PC-9 (cell line): ENCODE data around the gene GUCY2F. TPM values are rescaled to one million over a fixed set of nuclear protein-coding genes. Genes with fewer than 3 reads are reported as not detected.

Experiments used
- BruUV-seq: library from RNA; stranded (reverse); fragments of 400-500 nt; replicated peaks from 2 replicates; lab custom pipeline; 2021; lab: Mats Ljungman, UMichigan
- CTCF ChIA-PET: fragments of 300-600 bp; sonication (Branson Sonifier 250); formaldehyde crosslinking; loops from one replicate; lab custom pipeline; 2022; ENCODE audit warnings: antibody characterized with exemption; lab: Charles Lee
- POLR2A ChIA-PET: fragments of 300-600 bp; sonication (Branson Sonifier 250); formaldehyde crosslinking; loops from one replicate; lab custom pipeline; 2022; ENCODE audit warnings: antibody characterized with exemption; ENCODE audit not compliant: unreplicated experiment; lab: Charles Lee
- DNase-seq, 2 experiments: peaks; one replicate each; pipeline versions ENCODE4 v3.0.0 to v3.0.0-alpha.2; 2015 to 2022; ENCODE audit warnings: mixed read lengths in 1 of 2
- H2AFZ ChIP-seq: fragments of 200-600 bp; sonication (generic); 2 replicates; pipeline ENCODE4 v1.8.1; 2017; ENCODE audit warnings: antibody characterized with exemption
- H3F3A ChIP-seq: fragments of 200-600 bp; sonication (generic); 2 replicates; pipeline ENCODE4 v1.8.1; 2017; ENCODE audit warnings: antibody characterized with exemption, mild to moderate bottlenecking, low read depth; ENCODE audit not compliant: insufficient read depth
- H3K27ac ChIP-seq: fragments of 200-600 bp; sonication (generic); 2 replicates; pipeline ENCODE4 v1.6.1; 2016; ENCODE audit warnings: mixed run types
- H3K27me3 ChIP-seq: fragments of 200-600 bp; sonication (generic); 2 replicates; pipeline ENCODE4 v1.6.1; 2016; ENCODE audit warnings: low read depth, mixed run types; ENCODE audit not compliant: insufficient read depth
- H3K36me3 ChIP-seq: fragments of 200-600 bp; sonication (generic); 2 replicates; pipeline ENCODE4 v1.6.1; 2016; ENCODE audit warnings: low read depth, mixed run types
- H3K4me1 ChIP-seq: fragments of 200-600 bp; sonication (generic); replicated peaks from 2 replicates; pipeline ENCODE4 v1.6.1; 2016; ENCODE audit warnings: mixed run types; ENCODE audit not compliant: insufficient read depth
- H3K4me2 ChIP-seq: fragments of 200-600 bp; sonication (generic); 2 replicates; pipeline ENCODE4 v1.6.1; 2017; ENCODE audit warnings: mixed run types
- H3K4me3 ChIP-seq: fragments of 200-600 bp; sonication (generic); 2 replicates; pipeline ENCODE4 v1.6.1; 2016; ENCODE audit warnings: mixed run types
- H3K79me2 ChIP-seq: fragments of 200-600 bp; sonication (generic); 2 replicates; pipeline ENCODE4 v1.6.1; 2017; ENCODE audit warnings: low read depth, mixed run types
- H3K9me2 ChIP-seq: fragments of 200-600 bp; sonication (generic); 2 replicates; pipeline ENCODE4 v1.8.1; 2017; ENCODE audit warnings: mild to moderate bottlenecking; ENCODE audit not compliant: insufficient read depth
- H3K9me3 ChIP-seq: fragments of 200-600 bp; sonication (generic); 2 replicates; pipeline ENCODE4 v1.8.1; 2016; ENCODE audit warnings: low read depth; ENCODE audit not compliant: insufficient read depth
- H4K20me1 ChIP-seq: fragments of 200-600 bp; sonication (generic); 2 replicates; pipeline ENCODE4 v1.8.1; 2017; ENCODE audit not compliant: insufficient read depth
- EZH2 ChIP-seq: fragments of 200-600 bp; sonication (generic); IDR thresholded peaks from 2 replicates; pipeline ENCODE4 v1.8.0; 2017; ENCODE audit warnings: antibody characterized with exemption, low read depth
- intact Hi-C: fragments of 100-400 bp; cut with micrococcal nuclease; formaldehyde crosslinking; loops from one replicate; pipeline ENCODE4 v1.10.0; 2022; ENCODE audit not compliant: unreplicated experiment
- total RNA-seq: library from RNA; stranded (reverse); gene quantifications from 2 replicates; pipeline ENCODE4 v1.2.3, GENCODE V29; 2021
- TF ChIP-seq, protein P1 (sequence below): fragments of 200-600 bp; sonication (generic); conservative IDR thresholded peaks from 2 replicates; pipeline ENCODE4 v1.6.1; 2017; ENCODE audit warnings: mixed run types, antibody characterized with exemption, mild to moderate bottlenecking, moderate library complexity

GUCY2F gene
- total RNA-seq, 1 experiment from 2014 or later = not detected

DNA sequence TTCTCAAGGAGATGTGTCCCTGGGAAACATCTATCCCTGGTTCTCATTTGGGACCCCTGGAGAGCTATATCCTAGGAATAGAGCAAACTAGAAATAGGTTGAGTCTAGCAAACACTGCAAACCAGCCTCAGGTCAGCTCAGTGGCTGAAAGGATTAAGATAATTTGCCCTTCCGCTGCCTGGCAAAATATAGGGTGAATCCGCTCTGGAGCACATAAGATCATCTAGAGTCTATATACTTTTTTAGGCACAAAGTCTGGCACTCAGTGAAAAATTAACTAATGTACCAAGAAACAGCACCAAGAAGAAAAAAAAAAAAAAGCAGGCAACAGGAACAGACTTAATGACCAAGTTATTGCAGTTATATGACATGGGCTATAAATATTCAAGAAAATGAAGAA, 7.3 kb upstream of the GUCY2F start:
- Histone ChIP-seq H3K9me3 (no peaks in the 10 kb centered on the region), H2AFZ (no peak overlapping the region), H3K4me3 (no peak overlapping the region), H4K20me1 (no peaks in the 10 kb centered on the region), H3K27me3 (peaks cover 15% of the 10 kb centered on the region), H3K27ac (no peak overlapping the region), H3F3A (no peaks in the 10 kb centered on the region), H3K79me2 (no peaks in the 10 kb centered on the region), H3K36me3 (no peaks in the 10 kb centered on the region), H3K4me2 (no peak overlapping the region), H3K4me1 (no peaks in the 10 kb centered on the region), H3K9me2 (no peaks in the 10 kb centered on the region)
- intact Hi-C loops = loop anchor here (5.0 to 10.0 kb wide), 5 partner anchors 223 to 1284 kb away; no protein-coding TSS in a partner anchor
- no peak for TF ChIP-seq EZH2
- TF ChIP-seq, protein P1, sequence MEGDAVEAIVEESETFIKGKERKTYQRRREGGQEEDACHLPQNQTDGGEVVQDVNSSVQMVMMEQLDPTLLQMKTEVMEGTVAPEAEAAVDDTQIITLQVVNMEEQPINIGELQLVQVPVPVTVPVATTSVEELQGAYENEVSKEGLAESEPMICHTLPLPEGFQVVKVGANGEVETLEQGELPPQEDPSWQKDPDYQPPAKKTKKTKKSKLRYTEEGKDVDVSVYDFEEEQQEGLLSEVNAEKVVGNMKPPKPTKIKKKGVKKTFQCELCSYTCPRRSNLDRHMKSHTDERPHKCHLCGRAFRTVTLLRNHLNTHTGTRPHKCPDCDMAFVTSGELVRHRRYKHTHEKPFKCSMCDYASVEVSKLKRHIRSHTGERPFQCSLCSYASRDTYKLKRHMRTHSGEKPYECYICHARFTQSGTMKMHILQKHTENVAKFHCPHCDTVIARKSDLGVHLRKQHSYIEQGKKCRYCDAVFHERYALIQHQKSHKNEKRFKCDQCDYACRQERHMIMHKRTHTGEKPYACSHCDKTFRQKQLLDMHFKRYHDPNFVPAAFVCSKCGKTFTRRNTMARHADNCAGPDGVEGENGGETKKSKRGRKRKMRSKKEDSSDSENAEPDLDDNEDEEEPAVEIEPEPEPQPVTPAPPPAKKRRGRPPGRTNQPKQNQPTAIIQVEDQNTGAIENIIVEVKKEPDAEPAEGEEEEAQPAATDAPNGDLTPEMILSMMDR = no peak
- CTCF ChIA-PET = interaction anchor here (0.8 kb wide), 1 partner anchor 145 kb away, joined by 3 read pairs; no protein-coding TSS in a partner anchor
- DNase-seq = no peak
- POLR2A ChIA-PET = no interaction called here
- BruUV-seq = no TSS peak

DNA sequence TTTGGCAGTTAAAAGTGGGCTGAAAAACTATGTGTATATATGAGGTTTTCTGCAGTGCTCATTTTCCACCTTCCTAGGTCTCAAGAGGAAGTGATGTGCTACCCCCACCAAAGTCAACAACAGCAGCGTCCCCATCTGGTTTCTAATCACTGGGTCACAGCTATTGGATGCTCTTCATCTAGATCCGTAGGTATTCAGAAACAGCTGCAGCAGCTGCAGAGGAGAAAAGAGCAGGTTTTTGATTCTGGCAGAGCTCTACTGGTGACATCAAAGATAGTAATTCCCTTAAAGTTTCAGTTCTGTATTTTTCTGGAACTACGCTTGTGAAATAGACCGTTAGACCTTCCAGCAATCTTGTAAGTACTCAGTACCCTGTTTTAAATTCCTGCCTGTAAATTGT, 5.8 kb upstream of the GUCY2F start:
- CTCF ChIA-PET = no interaction called here
- TF ChIP-seq EZH2 = no peak
- TF ChIP-seq, protein P1 = no peak

GRCh38 chrX:109485470-109486340, 3.8 kb upstream of the GUCY2F start:
- H3K4me3 ChIP-seq = no peak overlapping the region
- H3K27me3 ChIP-seq = peaks cover 7% of the 10 kb centered on the region; the same call in 1 of the 2 replicates
- H3K27ac ChIP-seq = no peak overlapping the region
- TF ChIP-seq, protein P1 = peak; percentile 99
- no peak for TF ChIP-seq EZH2
- H3K4me1 ChIP-seq = no peaks in the 10 kb centered on the region
- H3F3A ChIP-seq = no peaks in the 10 kb centered on the region
- H3K36me3 ChIP-seq = no peaks in the 10 kb centered on the region
- ChIA-PET POLR2A (no interaction called here), CTCF (interaction anchor here (0.6 to 2.2 kb wide), 4 partner anchors 141 to 405 kb away, joined by 3 to 11 read pairs (median 7); no protein-coding TSS in a partner anchor)
- H3K9me2 ChIP-seq = no peaks in the 10 kb centered on the region
- no peaks in the 10 kb centered on the region for H4K20me1 ChIP-seq
- H3K4me2 ChIP-seq = no peak overlapping the region
- H3K9me3 ChIP-seq = no peaks in the 10 kb centered on the region
- intact Hi-C loops = loop anchor here (1.0 to 10.0 kb wide), 8 partner anchors 148 to 1281 kb away; no protein-coding TSS in a partner anchor
- H3K79me2 ChIP-seq = no peaks in the 10 kb centered on the region
- DNase-seq = peak; percentile 49 to 60
- no TSS peak for BruUV-seq
- no peak overlapping the region for H2AFZ ChIP-seq

More for the DNA sequence above, 5.8 kb upstream of the GUCY2F start:
- H3K27ac ChIP-seq = no peak overlapping the region
- no peaks in the 10 kb centered on the region for H3K36me3 ChIP-seq
- no peak overlapping the region for H2AFZ ChIP-seq
- intact Hi-C loops = loop anchor here (5.0 to 10.0 kb wide), 5 partner anchors 225 to 1283 kb away; no protein-coding TSS in a partner anchor
- H3K4me3 ChIP-seq = no peak overlapping the region
- H3F3A ChIP-seq = no peaks in the 10 kb centered on the region
- H4K20me1 ChIP-seq = no peaks in the 10 kb centered on the region
- DNase-seq = no peak
- H3K4me1 ChIP-seq = no peaks in the 10 kb centered on the region
- H3K4me2 ChIP-seq = no peak overlapping the region
- BruUV-seq = no TSS peak
- peaks cover 9% of the 10 kb centered on the region for H3K27me3 ChIP-seq
- POLR2A ChIA-PET = no interaction called here
- H3K9me2 ChIP-seq = no peaks in the 10 kb centered on the region
- H3K79me2 ChIP-seq = no peaks in the 10 kb centered on the region
- no peaks in the 10 kb centered on the region for H3K9me3 ChIP-seq
